ENCODE measurements around the gene C1orf226. TPM values are rescaled to one million over a fixed set of nuclear protein-coding genes. Genes with fewer than 3 reads are reported as not detected.

Gene C1orf226
- 7.3 and 10.0 TPM in 2 replicates for total RNA-seq
- polyA plus RNA-seq: 5.1 and 7.6 TPM in 2 replicates

GRCh38 chr1:162381383-162381782 lies at the start of gene C1orf226:
Gene C1orf226, plus strand, starts transcription at chr1:162381728. Its CDS starts 174 bp downstream, at chr1:162381902.
- H3K36me3 ChIP-seq: no peaks in the 10 kb centered on the region
- H3K4me1 ChIP-seq (ENCODE audit: low read depth): peaks cover 6% of the 10 kb centered on the region
- no peak within 1 kb of the TSS for H3K4me3 ChIP-seq
- H3K27me3 ChIP-seq: no peaks in the 10 kb centered on the region
- no peaks in the 10 kb centered on the region for H3K9me3 ChIP-seq (ENCODE audit: low read depth)
- no peak for DNase-seq (ENCODE audit: low read depth in 1 of 2, low spot score in 1 of 2)
- no peak within 1 kb of the TSS for H3K27ac ChIP-seq
- TF ChIP-seq CTCF (IDR thresholded peaks at IDR 0.05; ENCODE audit: low read depth, low read length): no peak

- no peaks in the 10 kb centered on the region for H3K9me3 ChIP-seq (ENCODE audit: low read depth)
- no peak for DNase-seq (ENCODE audit: low read depth in 1 of 2, low spot score in 1 of 2)
- no peaks in the 10 kb centered on the region for H3K36me3 ChIP-seq
- no peak overlapping the region for H3K27ac ChIP-seq
- no peaks in the 10 kb centered on the region for H3K27me3 ChIP-seq
- no peak overlapping the region for H3K4me3 ChIP-seq
- H3K4me1 ChIP-seq (ENCODE audit: low read depth): peaks cover 4% of the 10 kb centered on the region
- no peak for TF ChIP-seq CTCF (IDR thresholded peaks at IDR 0.05; ENCODE audit: low read depth, low read length)
Observed at GRCh38 chr1:162333991-162334390, 47.5 kb upstream of the C1orf226 start.

GRCh38 chr1:162335126-162335525 lies 46.4 kb upstream of the C1orf226 start:
- Histone ChIP-seq H3K27me3 (no peaks in the 10 kb centered on the region), H3K27ac (no peak overlapping the region), H3K9me3 (ENCODE audit: low read depth) (no peaks in the 10 kb centered on the region), H3K4me1 (ENCODE audit: low read depth) (peaks cover 4% of the 10 kb centered on the region), H3K36me3 (no peaks in the 10 kb centered on the region), H3K4me3 (no peak overlapping the region)
- peak in 1 of 2 donors; percentile 14 for DNase-seq (ENCODE audit: low read depth in 1 of 2, low spot score in 1 of 2)
- no peak for TF ChIP-seq CTCF (IDR thresholded peaks at IDR 0.05; ENCODE audit: low read depth, low read length)

DNA sequence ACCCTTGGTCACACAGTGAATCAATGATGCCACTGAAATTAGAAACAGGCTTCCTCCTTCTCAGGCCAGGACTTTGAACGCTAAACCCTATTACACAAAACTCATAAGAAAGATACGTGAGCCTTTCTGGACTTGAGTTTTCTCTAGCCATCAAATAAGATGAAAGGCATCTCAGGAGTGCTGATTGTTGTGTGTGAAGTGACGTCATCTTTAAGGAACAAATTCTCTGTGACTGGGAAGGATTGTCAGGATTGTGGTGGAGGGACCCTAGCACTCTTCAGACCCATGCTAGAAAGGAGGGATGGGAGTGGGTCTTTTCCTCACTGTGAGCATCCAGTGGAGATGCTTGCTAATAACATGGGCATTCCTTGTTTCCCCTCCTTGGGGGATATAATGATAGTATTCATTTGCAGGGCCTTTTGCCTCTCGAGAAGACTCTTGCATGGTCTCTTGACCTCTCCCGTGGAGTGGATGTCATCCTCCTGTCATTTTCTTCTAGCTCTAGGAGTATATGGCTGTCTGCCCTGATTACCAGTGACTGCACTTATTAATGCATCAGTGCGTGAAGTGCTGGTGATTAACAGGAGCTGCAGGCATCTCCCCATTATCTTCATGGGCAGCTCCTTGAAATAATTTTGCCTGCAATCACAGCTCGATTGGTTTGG lies 44.8 kb upstream of the C1orf226 start:
- DNase-seq (ENCODE audit: low read depth in 1 of 2, low spot score in 1 of 2): no peak
- H3K4me1 ChIP-seq (ENCODE audit: low read depth): peaks cover 4% of the 10 kb centered on the region
- H3K27me3 ChIP-seq: no peaks in the 10 kb centered on the region
- no peak for TF ChIP-seq CTCF (IDR thresholded peaks at IDR 0.05; ENCODE audit: low read depth, low read length)
- no peaks in the 10 kb centered on the region for H3K9me3 ChIP-seq (ENCODE audit: low read depth)
- no peak overlapping the region for H3K27ac ChIP-seq
- no peak overlapping the region for H3K4me3 ChIP-seq
- no peaks in the 10 kb centered on the region for H3K36me3 ChIP-seq

DNA sequence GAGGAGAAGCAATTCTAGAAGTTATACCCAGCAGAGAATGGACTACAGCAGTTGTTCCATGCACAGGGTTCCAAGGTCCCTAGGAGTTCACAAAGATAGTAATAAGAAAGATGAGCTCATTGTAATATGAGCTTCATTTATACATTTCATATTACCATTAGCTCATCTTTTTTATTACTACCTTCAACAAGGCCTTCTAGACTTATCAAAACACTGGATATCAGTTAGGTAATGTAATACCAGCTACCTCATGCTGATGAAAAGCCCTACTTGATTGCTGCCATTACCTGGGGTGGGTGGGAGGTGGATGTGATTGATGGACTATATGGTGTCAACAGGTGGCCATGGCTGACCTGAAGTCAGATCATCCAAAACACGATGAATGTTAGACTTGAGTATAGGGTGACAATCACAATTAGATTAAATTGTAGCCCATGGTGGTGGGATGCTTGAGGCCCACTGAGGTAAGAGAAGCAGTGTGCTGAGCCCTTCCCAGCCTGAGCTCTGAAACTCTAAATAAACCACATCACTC lies 39.0 kb upstream of the C1orf226 start:
- no peak for DNase-seq (ENCODE audit: low read depth in 1 of 2, low spot score in 1 of 2)

More for the DNA sequence above, 39.0 kb upstream of the C1orf226 start:
- H3K4me1 ChIP-seq (ENCODE audit: low read depth): peaks cover 10% of the 10 kb centered on the region
- H3K27ac ChIP-seq: no peak overlapping the region
- no peaks in the 10 kb centered on the region for H3K36me3 ChIP-seq
- no peaks in the 10 kb centered on the region for H3K27me3 ChIP-seq
- no peak for TF ChIP-seq CTCF (IDR thresholded peaks at IDR 0.05; ENCODE audit: low read depth, low read length)
- no peaks in the 10 kb centered on the region for H3K9me3 ChIP-seq (ENCODE audit: low read depth)
- H3K4me3 ChIP-seq: no peak overlapping the region
